IMR-90 (cell line): ENCODE data around the gene NOC2L. TPM values are rescaled to one million over a fixed set of nuclear protein-coding genes. Genes with fewer than 3 reads are reported as not detected.

Experiments
- ATAC-seq: fragments of 200-7000 bp; cut with Tn5 transposase; 2 replicates; pipeline ENCODE4 v1.9.1; 2020; ENCODE audit warnings: low read depth, mild to moderate bottlenecking, moderate library complexity
- BruUV-seq: library from RNA; stranded (reverse); fragments of 400-500 nt; replicated peaks from 2 replicates; lab custom pipeline; 2021; lab: Mats Ljungman, UMichigan
- CTCF ChIA-PET: fragments of 300-600 bp; formaldehyde crosslinking; extraction: SDS; loops from one replicate; lab custom pipeline; 2021; ENCODE audit warnings: antibody characterized with exemption; lab: Yijun Ruan, JAX
- POLR2A ChIA-PET: fragments of 300-600 bp; sonication (Branson Sonifier 250); formaldehyde crosslinking; loops from one replicate; lab custom pipeline; 2022; ENCODE audit warnings: antibody characterized with exemption; ENCODE audit not compliant: unreplicated experiment; lab: Charles Lee
- DNase-seq: peaks from one replicate; pipeline ENCODE4 v3.0.0; 2013
- H2AFZ ChIP-seq: replicated peaks from 2 replicates; pipeline ENCODE3; 2013; ENCODE audit warnings: low read length, mild to moderate bottlenecking; ENCODE audit not compliant: poor library complexity
- H2AK5ac ChIP-seq: 2 replicates; pipeline ENCODE4 v1.6.1; 2013; ENCODE audit warnings: low read depth, low read length, inconsistent platforms
- H2AK9ac ChIP-seq: replicated peaks from 2 replicates; pipeline ENCODE3; 2013; ENCODE audit warnings: mild to moderate bottlenecking, low read depth, low read length, moderate library complexity; ENCODE audit not compliant: poor library complexity
- H2BK120ac ChIP-seq: 2 replicates; pipeline ENCODE4 v1.6.1; 2013; ENCODE audit warnings: low read depth, low read length, inconsistent platforms
- H2BK15ac ChIP-seq: 3 replicates; pipeline ENCODE4 v1.6.1; 2013; ENCODE audit warnings: low read depth, low read length, inconsistent platforms
- H2BK20ac ChIP-seq: 2 replicates; pipeline ENCODE4 v1.6.1; 2013; ENCODE audit warnings: low read depth, mild to moderate bottlenecking, inconsistent platforms, low read length, moderate library complexity
- H2BK5ac ChIP-seq: 2 replicates; pipeline ENCODE4 v1.6.1; 2013; ENCODE audit warnings: mild to moderate bottlenecking, low read depth, low read length, inconsistent platforms; ENCODE audit not compliant: poor library complexity, severe bottlenecking
- H3K14ac ChIP-seq: replicated peaks from 2 replicates; pipeline ENCODE4 v1.6.1; 2013; ENCODE audit warnings: low read depth, low read length, inconsistent platforms
- H3K18ac ChIP-seq: 2 replicates; pipeline ENCODE4 v1.6.1; 2013; ENCODE audit warnings: low read depth, low read length, control low read depth
- H3K23ac ChIP-seq: 2 replicates; pipeline ENCODE4 v1.6.1; 2013; ENCODE audit warnings: low read depth, low read length, inconsistent platforms
- H3K27ac ChIP-seq: 2 replicates; pipeline ENCODE4 v1.5.1; 2013; ENCODE audit warnings: mild to moderate bottlenecking, control low read depth, low read length; ENCODE audit not compliant: insufficient read depth
- H3K27me3 ChIP-seq: 2 replicates; pipeline ENCODE4 v1.6.1; 2013; ENCODE audit warnings: low read length; ENCODE audit not compliant: control insufficient read depth, insufficient read depth
- H3K36me3 ChIP-seq: 2 replicates; pipeline ENCODE4 v1.6.1; 2013; ENCODE audit warnings: low read length, mixed read lengths; ENCODE audit not compliant: control insufficient read depth, insufficient read depth
- H3K4ac ChIP-seq: 2 replicates; pipeline ENCODE4 v1.6.1; 2013; ENCODE audit warnings: low read depth, low read length, inconsistent platforms
- H3K4me1 ChIP-seq: 2 replicates; pipeline ENCODE4 v1.6.1; 2013; ENCODE audit warnings: low read length, mixed read lengths; ENCODE audit not compliant: control insufficient read depth, insufficient read depth
- H3K4me2 ChIP-seq: 2 replicates; pipeline ENCODE4 v1.6.1; 2013; ENCODE audit warnings: low read depth, mild to moderate bottlenecking, control low read depth, low read length, moderate library complexity
- H3K4me3 ChIP-seq: 2 replicates; pipeline ENCODE4 v1.5.1; 2013; ENCODE audit warnings: low read depth, mild to moderate bottlenecking, control low read depth, low read length, moderate library complexity; ENCODE audit not compliant: insufficient read depth
- H3K56ac ChIP-seq: 2 replicates; pipeline ENCODE4 v1.6.1; 2013; ENCODE audit warnings: low read length, inconsistent platforms; ENCODE audit not compliant: insufficient read depth; ENCODE audit errors: extremely low read depth
- H3K79me1 ChIP-seq, 2 experiments: 2 replicates each; pipeline ENCODE4 v1.6.1; 2013; ENCODE audit warnings: low read length in 2 of 2, inconsistent platforms in 1 of 2, low read depth in 1 of 2
- H3K9ac ChIP-seq: 2 replicates; pipeline ENCODE4 v1.6.1; 2013; ENCODE audit warnings: low read depth, low read length, control low read depth
- H3K9me1 ChIP-seq: 2 replicates; pipeline ENCODE4 v1.6.1; 2013; ENCODE audit warnings: low read length, inconsistent platforms; ENCODE audit not compliant: insufficient read depth
- H3K9me3 ChIP-seq: 2 replicates; pipeline ENCODE4 v1.6.1; 2013; ENCODE audit warnings: low read length; ENCODE audit not compliant: control insufficient read depth, insufficient read depth
- H4K20me1 ChIP-seq: 2 replicates; pipeline ENCODE4 v1.6.1; 2013; ENCODE audit warnings: low read length, inconsistent platforms; ENCODE audit not compliant: insufficient read depth
- H4K5ac ChIP-seq: 2 replicates; pipeline ENCODE4 v1.6.1; 2013; ENCODE audit warnings: mild to moderate bottlenecking, low read depth, low read length, control low read depth
- H4K8ac ChIP-seq, 2 experiments: 2 replicates each; pipeline ENCODE4 v1.6.1; 2013; ENCODE audit warnings: low read depth in 2 of 2, low read length in 2 of 2, control low read depth in 1 of 2, inconsistent platforms in 1 of 2
- H4K91ac ChIP-seq: 2 replicates; pipeline ENCODE4 v1.6.1; 2013; ENCODE audit warnings: low read depth, low read length, inconsistent platforms; ENCODE audit not compliant: insufficient read depth
- BHLHE40 ChIP-seq: fragments of 150-350 bp; IDR thresholded peaks from 2 replicates; pipeline ENCODE4 v1.6.1; 2016; ENCODE audit warnings: mild to moderate bottlenecking, low read depth, low read length
- CEBPB ChIP-seq: IDR thresholded peaks from 2 replicates; pipeline ENCODE4 v1.6.1; 2012; ENCODE audit warnings: low read depth, low read length, improper control_type of control experiment
- CHD1 ChIP-seq: IDR thresholded peaks from 2 replicates; pipeline ENCODE4 v1.6.1; 2012; ENCODE audit warnings: low read depth, low read length, improper control_type of control experiment
- MAFK ChIP-seq: IDR thresholded peaks from 2 replicates; pipeline ENCODE4 v1.6.1; 2012; ENCODE audit warnings: low read depth, low read length, improper control_type of control experiment
- MXI1 ChIP-seq: IDR thresholded peaks from 2 replicates; pipeline ENCODE4 v1.6.1; 2012; ENCODE audit warnings: low read depth, mild to moderate bottlenecking, low read length, moderate library complexity, borderline replicate concordance
- NFE2L2 ChIP-seq: fragments of 150-350 bp; IDR thresholded peaks from 2 replicates; pipeline ENCODE4 v1.6.1; 2016; ENCODE audit warnings: low read depth, mild to moderate bottlenecking, low read length
- POLR2A ChIP-seq: IDR thresholded peaks from 2 replicates; pipeline ENCODE4 v1.6.1; 2012; ENCODE audit warnings: mild to moderate bottlenecking, low read depth, low read length
- RAD21 ChIP-seq: IDR thresholded peaks from 2 replicates; pipeline ENCODE4 v1.6.1; 2012; ENCODE audit warnings: low read length, improper control_type of control experiment
- RCOR1 ChIP-seq: IDR thresholded peaks from 2 replicates; pipeline ENCODE4 v1.6.1; 2012; ENCODE audit warnings: mild to moderate bottlenecking, low read length, improper control_type of control experiment; ENCODE audit not compliant: insufficient replicate concordance
- RFX5 ChIP-seq: IDR thresholded peaks from 2 replicates; pipeline ENCODE4 v1.8.0; 2012; ENCODE audit warnings: low read depth, mild to moderate bottlenecking, low read length, moderate library complexity
- SMC3 ChIP-seq: fragments of 150-350 bp; IDR thresholded peaks from 2 replicates; pipeline ENCODE4 v1.6.1; 2016; ENCODE audit warnings: low read depth, mild to moderate bottlenecking, antibody characterized with exemption, low read length, moderate library complexity
- WGBS, 2 experiments: methylation state at CpG; one replicate each; pipeline versions ENCODE4 v1.1.5 to v1.1.7; 2013; ENCODE audit warnings: missing lambda C conversion rate in 2 of 2; ENCODE audit not compliant: insufficient read length in 1 of 2; ENCODE audit errors: extremely low coverage in 2 of 2; 5-methylcytosine and 5-hydroxymethylcytosine counted together
- dilution Hi-C: fragments of 300-500 bp; cut with HindIII; formaldehyde crosslinking; loops from one replicate; pipeline ENCODE4 v1.14.3; 2018; ENCODE audit warnings: low sequenced_read_pairs; ENCODE audit not compliant: unreplicated experiment
- in situ Hi-C: fragments of 300-500 bp; cut with MboI; formaldehyde crosslinking; loops from 3 replicates; pipeline ENCODE4 v1.14.3; 2019; ENCODE audit warnings: low sequenced_read_pairs, inconsistent platforms, mixed read lengths
- intact Hi-C: fragments of 100-400 bp; cut with micrococcal nuclease; formaldehyde crosslinking; loops from 2 replicates; pipeline ENCODE4 v1.10.0; 2022
- polyA plus RNA-seq, 3 experiments: library from polyadenylated mRNA; depleted of rRNA; stranded (reverse); fragments of >200 nt; gene quantifications; 2 replicates each; pipeline ENCODE4 v1.2.3, GENCODE V29; 2012; ENCODE audit warnings: low replicate concordance in 1 of 3
- total RNA-seq: library from RNA; depleted of rRNA; stranded (reverse); fragments of >200 nt; gene quantifications from 2 replicates; pipeline ENCODE4 v1.2.3, GENCODE V29; 2012
- TF ChIP-seq, protein P1 (sequence below): conservative IDR thresholded peaks from 2 replicates; pipeline ENCODE4 v1.5.1; 2012; ENCODE audit warnings: mild to moderate bottlenecking, low read depth, low read length, improper control_type of control experiment
- TF ChIP-seq, protein P2 (sequence below): fragments of 150-350 bp; IDR thresholded peaks from 2 replicates; pipeline ENCODE4 v1.6.1; 2016; ENCODE audit warnings: low read depth, mild to moderate bottlenecking, low read length, moderate library complexity, borderline replicate concordance

Gene NOC2L
- total and polyA plus RNA-seq, 2 of the 4 experiments (the other 2 are of a cell fraction): 74.2 to 106 TPM

DNA sequence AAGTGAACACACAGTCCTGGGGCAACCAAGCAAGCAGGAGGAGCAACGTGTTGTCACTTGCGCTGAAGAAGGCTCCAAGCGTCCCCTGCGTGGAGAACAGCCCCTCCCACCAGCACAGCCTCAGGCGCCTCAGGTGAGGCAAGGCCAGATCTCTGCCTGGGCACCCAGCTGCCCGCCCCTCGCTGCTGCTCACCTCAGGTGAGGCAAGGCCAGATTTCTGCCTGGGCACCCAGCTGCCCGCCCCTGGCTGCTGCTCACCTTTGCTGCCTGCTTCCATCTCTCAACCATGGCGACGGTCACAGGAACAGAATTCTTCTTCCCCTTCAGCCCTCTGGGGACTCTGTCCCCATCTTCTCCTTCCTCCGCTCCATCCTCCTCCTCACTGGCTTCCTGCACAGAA, 2.4 kb downstream of the NOC2L start:
- H3K4me3 ChIP-seq: no peak overlapping the region
- H3K18ac ChIP-seq: no peak overlapping the region
- H2BK120ac ChIP-seq: no peak overlapping the region
- no peaks in the 10 kb centered on the region for H3K27me3 ChIP-seq
- no peak overlapping the region for H3K4ac ChIP-seq
- dilution Hi-C loops: no loop called here
- no peak overlapping the region for H2BK20ac ChIP-seq
- in situ Hi-C loops: loop anchor here (5.0 kb wide), 1 partner anchor 44 kb away; no protein-coding TSS in a partner anchor
- no peak overlapping the region for H3K9ac ChIP-seq
- no peak for DNase-seq
- H2AFZ ChIP-seq: no peak overlapping the region
- no peak overlapping the region for H4K5ac ChIP-seq
- H3K14ac ChIP-seq: no peak overlapping the region
- ChIA-PET POLR2A (no interaction called here), CTCF (no interaction called here)
- no peak overlapping the region for H3K27ac ChIP-seq
- no peak for ATAC-seq
- H4K8ac ChIP-seq: no peak overlapping the region
- no peak overlapping the region for H4K91ac ChIP-seq
- H2AK9ac ChIP-seq: no peak overlapping the region
- H3K4me2 ChIP-seq: no peak overlapping the region
- peaks cover 20% of the 10 kb centered on the region for H4K20me1 ChIP-seq
- H3K79me1 ChIP-seq: peaks cover 10 to 51% of the 10 kb centered on the region in 2 experiments
- no peak overlapping the region for H2AK5ac ChIP-seq
- no peak for TF ChIP-seq RFX5
- no peak for TF ChIP-seq MAFK
- no peak for TF ChIP-seq SMC3
- TF ChIP-seq, protein P1, sequence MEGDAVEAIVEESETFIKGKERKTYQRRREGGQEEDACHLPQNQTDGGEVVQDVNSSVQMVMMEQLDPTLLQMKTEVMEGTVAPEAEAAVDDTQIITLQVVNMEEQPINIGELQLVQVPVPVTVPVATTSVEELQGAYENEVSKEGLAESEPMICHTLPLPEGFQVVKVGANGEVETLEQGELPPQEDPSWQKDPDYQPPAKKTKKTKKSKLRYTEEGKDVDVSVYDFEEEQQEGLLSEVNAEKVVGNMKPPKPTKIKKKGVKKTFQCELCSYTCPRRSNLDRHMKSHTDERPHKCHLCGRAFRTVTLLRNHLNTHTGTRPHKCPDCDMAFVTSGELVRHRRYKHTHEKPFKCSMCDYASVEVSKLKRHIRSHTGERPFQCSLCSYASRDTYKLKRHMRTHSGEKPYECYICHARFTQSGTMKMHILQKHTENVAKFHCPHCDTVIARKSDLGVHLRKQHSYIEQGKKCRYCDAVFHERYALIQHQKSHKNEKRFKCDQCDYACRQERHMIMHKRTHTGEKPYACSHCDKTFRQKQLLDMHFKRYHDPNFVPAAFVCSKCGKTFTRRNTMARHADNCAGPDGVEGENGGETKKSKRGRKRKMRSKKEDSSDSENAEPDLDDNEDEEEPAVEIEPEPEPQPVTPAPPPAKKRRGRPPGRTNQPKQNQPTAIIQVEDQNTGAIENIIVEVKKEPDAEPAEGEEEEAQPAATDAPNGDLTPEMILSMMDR: no peak
- TF ChIP-seq NFE2L2: no peak
- TF ChIP-seq CEBPB: no peak
- TF ChIP-seq CHD1: no peak
- TF ChIP-seq RCOR1: no peak
- no peak for TF ChIP-seq BHLHE40
- TF ChIP-seq, protein P2, sequence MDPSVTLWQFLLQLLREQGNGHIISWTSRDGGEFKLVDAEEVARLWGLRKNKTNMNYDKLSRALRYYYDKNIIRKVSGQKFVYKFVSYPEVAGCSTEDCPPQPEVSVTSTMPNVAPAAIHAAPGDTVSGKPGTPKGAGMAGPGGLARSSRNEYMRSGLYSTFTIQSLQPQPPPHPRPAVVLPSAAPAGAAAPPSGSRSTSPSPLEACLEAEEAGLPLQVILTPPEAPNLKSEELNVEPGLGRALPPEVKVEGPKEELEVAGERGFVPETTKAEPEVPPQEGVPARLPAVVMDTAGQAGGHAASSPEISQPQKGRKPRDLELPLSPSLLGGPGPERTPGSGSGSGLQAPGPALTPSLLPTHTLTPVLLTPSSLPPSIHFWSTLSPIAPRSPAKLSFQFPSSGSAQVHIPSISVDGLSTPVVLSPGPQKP: no peak
- no peak for TF ChIP-seq POLR2A
- no peak for TF ChIP-seq MXI1
- TF ChIP-seq RAD21: no peak
- H3K9me1 ChIP-seq: 0 out of 2 replicates have a peak, but pooled peaks cover 7% of the 10 kb centered on the region
- no peak overlapping the region for H2BK15ac ChIP-seq
- intact Hi-C loops: loop anchor here (5.0 kb wide), 1 partner anchor 34 kb away; the partner anchor contains the start of gene SAMD11
- H3K56ac ChIP-seq: no peak overlapping the region
- no peak overlapping the region for H2BK5ac ChIP-seq
- H3K4me1 ChIP-seq: peaks cover 10% of the 10 kb centered on the region
- 94% methylated on average over 7 of the region's 11 CpGs; no CpG with 5 or more reads in 1 of the 2 experiments for WGBS, 2 experiments
- no TSS peak for BruUV-seq
- H3K9me3 ChIP-seq: no peaks in the 10 kb centered on the region
- peaks cover 53% of the 10 kb centered on the region for H3K36me3 ChIP-seq
- no peak overlapping the region for H3K23ac ChIP-seq
